Stimulated activated CD8-positive, alpha-beta memory T cell treated with anti-CD3 and anti-CD28 coated beads, Interleukin-12 subunit alpha, Interleukin-12 subunit beta, amount 100 ng/mL, for 1 hour (primary cell): ENCODE measurements around the gene MEN1.
"Not testable (repeated sequence)": the region's sequence is repeated elsewhere in the genome, so short reads cannot be mapped to it uniquely, and the experiment has no call there.

Source experiments
- DNase-seq: peaks from one replicate; pipeline ENCODE4 v3.0.0-alpha.2; 2020; ENCODE audit warnings: low read depth

MEN1 gene

DNA sequence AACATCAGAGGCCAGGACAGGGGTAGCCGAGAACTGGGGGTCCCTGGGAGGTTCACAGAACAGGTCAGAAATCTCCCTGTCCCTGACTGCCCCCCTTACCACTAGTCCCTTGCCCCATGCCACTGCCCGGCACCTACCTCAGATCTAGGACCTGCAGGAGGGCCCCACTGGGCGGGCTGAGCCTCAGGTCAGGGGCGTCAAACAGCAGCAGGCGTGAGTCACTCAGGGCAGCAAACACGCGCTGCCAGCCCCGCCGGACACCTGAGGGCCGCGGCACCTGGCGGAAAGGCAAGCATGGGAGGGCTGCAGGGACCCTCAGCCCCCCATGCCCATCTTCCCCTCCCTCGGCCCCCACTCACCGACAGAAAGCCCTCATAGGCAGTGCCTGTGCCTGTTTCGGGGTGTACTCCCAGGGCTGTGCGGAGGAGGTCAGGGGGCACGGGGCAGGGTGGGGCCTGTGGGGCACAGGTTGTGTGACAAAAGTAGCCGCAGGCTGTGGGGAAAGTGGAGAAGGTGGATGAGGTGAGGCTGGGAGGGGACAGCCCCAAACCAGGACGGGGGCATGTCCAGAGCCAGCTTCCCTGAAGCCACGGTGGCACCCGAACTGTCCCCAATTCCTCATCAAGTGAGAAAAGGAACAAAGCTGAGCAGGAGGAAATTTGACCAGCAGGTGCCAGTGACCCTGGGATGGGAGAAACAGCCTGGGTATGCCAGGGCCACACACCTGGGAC is 22.3 kb upstream of the MEN1 start:
- no peak for DNase-seq

DNA sequence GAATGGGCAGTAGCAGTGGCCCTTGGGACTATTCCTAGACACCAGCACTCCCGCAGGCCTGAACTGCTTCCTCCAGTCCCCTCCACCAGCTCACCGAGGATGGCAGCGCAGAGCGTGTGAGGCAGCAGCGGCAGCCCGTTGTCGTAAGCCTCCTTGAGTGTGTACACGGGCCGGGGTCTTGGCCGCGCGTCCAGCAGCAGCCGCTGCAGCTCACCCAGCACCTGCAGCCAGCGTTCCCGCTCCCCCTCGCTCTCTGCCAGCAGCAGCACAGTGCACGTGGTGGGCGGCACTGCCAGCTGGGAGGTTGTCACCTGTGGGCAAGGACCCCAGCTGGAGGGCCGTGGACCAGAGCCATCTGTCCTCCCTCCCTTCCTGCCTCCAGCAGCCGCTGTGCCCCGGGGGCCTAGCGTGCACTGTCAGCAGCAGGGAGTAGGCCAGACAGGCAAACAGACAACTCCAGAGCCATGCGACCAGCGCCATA is 21.1 kb upstream of the MEN1 start:
- no peak for DNase-seq

DNA sequence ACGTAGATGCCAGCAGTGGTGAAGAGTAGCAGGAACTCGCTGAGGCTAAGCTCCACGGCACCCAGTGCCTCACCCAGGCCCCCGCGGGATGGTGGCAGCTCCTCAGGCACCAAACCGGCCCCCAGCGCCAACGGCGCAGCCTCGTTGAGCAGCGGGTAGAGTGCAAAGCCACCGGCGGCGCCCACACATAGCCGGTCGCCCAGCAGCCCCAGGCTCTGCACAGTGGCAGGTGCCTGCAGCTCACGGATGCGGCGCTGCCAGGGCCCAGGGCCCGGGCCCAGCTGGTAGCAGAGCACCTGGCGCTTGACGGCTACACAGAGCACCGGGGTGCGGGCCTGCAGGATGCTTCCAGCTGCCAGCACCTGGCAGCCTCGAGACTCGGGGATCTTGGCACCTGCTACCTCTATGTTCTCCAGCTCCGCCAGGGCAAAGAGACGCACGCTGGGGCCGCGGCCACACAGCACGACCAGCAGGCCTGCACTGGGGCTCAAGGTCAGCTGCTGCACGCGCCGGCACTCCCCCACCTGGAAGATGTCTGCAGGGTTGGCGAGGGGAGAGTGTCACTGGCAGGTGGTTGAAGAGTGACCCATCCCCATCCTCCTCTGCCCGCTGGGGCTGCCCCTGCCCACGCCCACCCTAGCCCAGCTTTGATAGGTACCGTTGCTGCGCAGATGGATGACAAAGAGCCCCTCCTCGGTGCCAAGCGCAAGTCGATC is 19.3 kb upstream of the MEN1 start:
- no peak for DNase-seq

DNA sequence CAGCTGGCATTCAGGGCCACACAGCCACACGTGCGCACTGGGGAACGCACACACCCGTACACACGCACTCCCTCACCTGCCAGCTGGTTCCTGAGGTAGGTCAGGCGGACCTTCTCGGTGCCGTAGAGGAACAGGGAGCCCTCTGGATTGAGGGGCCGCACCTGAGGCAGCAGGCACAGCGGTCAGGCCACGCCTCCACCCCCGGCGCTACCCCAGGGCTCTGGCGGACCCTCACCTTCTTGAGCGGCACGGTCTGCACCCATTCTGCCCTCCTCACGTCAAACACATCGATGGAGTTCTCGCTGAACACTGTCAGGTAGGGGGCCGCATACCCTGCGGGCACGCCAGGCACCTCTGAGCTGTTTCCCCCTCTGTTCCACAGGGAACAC is 17.1 kb upstream of the MEN1 start:
- no peak for DNase-seq

DNA sequence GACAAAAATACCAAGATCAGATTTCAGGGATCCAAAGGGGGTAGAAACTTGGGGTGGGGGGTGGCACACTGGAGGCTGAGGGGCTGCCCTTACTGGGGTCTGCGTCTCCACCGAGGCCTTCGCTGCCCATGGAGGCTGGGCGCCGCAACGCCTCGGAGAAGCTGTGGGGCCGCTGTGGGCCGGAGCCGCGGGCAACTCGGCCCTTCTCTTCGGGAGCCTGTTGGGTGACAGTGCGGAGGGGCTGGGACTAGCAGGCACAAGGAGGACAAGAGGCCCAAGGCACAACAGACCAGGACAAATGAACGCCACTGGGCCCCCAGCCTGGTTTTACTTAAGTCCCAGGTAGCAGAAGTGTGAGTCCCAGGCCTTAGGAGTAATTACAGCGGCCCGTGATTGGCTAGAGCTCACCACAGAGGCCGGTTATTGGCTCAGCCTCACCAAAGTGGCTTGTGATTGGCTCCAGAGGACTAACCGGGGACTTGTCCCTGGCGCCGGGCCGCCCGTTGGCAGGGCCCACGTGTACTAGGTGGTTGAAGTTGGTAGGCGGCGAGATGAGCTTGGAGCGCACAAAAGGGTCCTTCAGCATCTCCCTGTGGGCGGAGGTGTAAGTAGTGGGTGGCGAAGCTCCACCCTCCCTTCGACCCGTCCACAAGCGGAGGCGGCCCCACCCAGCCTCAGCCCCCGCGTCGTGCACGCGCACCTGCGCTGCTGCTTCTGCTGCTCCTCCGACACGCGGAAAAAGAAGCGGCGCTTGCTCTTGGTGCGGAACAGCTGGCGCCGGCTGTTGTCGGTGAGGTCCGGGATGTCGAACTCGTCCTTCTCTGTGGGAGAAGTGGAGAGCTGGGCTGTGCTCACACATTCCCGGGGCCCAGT is 16.5 kb upstream of the MEN1 start:
- no peak for DNase-seq

DNA sequence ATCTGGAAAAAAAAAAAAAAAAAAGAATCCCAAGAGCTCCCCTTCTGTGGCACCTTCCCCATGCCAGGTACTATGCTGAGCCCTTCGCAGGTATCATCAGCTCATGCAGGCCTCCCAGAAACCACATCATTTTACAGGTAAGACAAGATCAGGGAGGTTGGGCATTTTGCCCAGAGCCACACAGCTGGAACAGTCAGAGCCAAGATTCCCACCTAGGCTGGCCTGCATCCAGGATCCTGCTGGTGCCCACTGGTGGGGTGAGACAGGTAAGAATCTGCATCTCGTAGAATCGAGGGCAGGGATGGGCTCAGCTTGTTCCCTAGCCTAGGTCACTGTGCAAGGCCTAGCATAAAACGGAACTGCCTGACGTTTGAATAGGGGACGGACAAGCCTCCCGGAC is 15.7 kb upstream of the MEN1 start:
- DNase-seq, result no peak

DNA sequence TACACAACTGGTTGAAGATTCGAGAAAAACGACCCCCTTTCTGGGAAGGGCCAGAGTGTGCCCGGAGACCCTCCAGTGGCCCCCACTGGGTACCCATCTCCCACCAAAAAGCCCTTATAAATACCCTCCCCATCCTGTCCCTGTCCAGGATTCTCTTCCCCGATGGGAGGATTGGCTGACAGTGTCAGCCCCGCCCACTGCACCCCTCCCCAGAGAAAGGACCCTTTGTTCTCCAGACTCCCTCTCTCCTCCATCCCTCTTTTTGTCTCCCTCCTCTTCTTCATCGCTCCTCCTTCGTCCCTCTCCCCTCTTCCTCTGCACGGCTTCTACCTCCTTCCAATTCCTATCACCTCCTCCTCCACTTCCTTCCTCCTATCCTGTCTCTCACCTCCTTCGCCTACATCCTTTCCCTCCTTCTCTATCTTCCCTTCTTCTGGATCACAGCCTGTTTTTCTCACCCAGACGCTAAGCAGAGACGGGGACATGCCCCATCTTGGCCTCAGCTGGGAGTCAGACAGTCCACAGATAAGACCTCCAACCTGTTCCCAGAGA is 13.3 kb upstream of the MEN1 start:
- DNase-seq, result no peak

DNA sequence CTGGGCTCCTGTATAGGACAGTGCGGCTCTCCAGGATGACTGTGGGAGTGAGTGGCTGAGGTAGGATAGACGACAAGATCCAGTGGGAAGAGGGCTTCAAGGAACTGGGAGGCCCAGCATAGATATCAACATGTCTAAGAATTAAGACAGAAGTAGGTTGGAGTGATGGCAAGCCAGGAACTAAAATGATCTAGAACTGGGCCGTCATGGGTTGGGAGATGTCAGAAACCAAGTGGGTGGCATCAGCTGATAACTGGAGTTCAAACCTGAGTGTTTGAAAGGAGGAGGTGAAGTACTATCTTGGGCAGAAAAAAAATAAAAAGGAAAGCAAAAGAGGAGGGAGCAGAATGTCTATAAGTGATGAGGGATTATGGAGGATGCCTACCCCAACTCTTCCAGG is 7.1 kb upstream of the MEN1 start:
- no peak for DNase-seq

DNA sequence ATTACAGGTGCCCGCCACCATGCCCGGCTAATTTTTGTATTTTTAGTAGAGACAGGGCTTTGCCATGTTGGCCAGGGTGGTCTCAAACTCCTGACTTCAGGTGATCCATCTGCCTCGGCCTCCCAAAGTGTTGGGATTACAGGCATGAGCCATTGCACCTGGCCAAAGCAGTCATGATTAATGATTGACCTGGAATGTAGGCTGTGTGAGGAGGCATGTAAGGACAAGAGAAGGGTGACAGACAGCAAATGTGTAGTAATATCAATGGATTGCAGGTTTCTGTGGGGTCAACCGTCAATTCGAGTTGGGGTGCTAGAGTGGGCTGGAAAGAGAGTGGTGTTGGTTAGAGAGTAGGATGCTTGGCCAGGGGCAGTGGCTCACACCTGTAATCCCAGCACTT is 5.1 kb upstream of the MEN1 start:
- not testable (repeated sequence) for DNase-seq

DNA sequence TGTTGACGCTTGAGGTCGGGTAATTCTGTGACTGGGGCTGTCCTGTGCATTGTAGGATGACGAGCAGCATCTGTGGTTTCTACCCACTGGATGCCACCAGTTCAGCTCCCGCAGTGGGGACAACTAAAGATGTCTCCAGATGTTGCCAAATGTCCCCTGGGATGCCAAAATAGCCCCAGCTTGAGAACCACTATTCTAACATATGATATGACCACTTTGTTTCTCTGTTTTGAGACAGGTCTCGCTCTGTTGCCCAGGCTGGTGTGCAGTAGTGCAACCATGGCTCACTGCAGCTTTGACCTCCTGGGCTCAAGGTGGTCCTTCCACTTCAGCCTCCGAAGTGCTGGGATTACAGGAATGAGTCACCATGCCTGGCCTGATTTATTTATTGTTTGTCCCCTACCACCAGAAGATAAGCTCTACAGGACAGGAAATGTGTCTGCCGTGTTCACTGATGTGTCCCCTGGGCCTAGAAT is 4.4 kb upstream of the MEN1 start:
- DNase-seq, result no peak

DNA sequence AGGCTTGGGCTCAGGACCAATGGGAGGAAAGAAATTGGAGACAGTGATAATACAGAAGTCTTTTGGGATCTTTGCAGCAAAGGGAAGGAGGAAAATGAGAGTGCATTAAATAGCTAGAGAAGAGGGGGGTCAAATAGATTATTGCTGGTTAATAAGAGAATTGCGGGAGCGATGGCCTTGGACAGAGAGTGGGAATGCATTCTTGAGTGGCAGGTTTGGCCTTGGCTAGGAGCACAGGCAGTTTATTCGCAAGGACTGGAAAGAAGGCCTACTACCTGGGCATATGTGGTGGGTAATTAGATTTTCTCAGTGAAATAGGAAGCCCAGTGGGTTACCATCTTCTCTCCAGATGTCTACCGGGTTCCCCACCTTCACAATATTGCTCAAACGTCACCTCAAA is 3.5 kb upstream of the MEN1 start:
- no peak for DNase-seq

DNA sequence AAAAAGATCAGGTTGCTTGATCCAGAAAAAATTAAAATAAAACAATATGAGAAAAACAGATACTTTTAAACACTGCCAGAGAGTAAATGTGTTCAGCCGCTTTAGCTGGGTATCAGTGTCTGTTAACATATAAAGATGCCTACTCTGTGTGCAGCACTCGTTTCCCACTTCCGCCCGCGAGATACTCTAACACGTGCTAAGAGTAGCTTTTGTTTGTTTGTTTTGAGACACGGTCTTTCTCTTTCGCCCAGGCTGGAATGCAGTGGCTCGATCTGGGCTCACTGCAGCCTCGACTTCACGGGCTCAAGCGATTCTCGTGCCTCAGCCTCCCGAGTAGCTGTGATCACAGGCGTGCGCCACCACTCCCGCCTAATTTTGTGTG is 531 bp upstream of the MEN1 start:
- peak; percentile 15 for DNase-seq

DNA sequence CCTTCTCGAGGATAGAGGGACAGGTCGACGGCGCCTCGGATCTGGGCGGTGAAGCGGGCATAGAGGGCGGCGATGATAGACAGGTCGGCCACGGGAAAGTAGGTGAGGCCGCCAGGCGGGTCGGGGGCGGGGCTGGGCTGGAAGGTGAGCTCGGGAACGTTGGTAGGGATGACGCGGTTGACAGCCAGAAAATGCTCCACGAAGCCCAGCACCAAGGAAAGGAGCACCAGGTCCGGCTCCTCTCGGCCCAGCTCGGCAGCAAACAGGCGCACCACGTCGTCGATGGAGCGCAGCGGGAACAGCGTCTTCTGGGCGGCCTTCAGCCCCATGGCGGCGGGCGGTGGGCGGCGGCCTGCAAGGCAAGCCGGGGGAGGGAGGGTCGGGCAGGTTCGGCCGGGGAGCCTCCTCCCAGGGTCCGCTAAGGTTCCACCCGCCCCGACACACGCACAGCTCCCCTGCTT is 540 bp downstream of the MEN1 start:
- DNase-seq, result no peak

DNA sequence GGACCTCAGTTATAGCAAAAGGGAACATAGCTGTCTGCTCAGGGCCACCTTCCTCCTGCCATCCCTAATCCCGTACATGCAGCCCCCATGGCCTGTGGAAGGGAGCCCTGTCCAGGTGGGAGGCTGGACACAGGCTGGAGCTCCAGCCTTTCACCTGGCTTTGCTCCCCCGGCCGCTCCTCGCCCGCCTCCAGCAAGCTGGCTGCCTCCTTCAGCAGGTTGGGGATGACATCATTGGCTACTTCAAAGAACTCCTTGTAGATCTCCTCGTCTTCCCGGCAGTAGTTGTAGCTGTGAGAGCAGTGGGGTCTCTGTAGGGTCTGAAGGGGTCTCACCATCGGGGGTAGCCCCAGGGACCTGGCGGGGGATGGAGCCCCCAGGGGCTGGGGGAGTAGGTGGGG is 4.9 kb downstream of the MEN1 start:
- DNase-seq, result no peak

DNA sequence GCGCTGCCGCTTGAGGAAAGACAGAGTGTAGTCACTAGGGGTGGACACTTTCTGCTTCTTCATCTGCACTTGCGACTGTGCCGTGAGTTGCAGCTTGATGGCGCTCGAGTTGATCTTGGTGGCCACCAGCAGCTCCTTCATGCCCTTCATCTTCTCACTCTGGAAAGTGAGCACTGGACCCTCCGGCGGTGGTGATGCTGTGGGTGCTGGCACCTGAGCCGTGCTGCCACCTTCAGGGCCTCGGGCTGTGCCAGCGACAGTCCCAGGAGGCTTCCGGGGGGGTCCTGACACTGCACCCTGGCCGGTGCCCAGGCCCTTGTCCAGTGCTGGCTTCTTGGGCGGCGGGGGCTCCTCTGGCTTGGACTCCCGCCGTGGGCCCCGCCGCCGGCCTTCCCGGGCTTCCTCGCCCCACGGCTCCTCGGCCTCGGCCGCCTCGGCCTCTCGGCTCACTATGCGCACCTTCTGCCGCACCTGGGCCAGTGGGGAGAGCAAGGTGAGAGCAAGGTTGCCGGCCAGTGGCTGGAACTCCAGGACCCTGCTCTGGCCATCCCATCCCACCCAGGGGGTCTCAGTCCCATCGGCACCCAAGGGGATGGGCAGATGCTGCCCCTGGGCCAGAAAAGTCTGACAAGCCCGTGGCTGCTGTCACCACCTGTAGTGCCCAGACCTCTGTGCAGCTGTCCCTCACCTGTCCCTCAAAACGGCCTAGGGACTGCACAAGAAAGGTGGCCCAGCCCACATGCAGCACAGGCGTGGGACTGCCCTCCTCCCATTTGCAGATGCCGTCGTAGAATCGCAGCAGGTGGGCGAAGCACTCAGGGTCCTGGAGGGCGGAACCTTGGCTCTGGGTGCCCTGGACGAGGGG is 5.8 kb downstream of the MEN1 start:
- DNase-seq, result no peak

DNA sequence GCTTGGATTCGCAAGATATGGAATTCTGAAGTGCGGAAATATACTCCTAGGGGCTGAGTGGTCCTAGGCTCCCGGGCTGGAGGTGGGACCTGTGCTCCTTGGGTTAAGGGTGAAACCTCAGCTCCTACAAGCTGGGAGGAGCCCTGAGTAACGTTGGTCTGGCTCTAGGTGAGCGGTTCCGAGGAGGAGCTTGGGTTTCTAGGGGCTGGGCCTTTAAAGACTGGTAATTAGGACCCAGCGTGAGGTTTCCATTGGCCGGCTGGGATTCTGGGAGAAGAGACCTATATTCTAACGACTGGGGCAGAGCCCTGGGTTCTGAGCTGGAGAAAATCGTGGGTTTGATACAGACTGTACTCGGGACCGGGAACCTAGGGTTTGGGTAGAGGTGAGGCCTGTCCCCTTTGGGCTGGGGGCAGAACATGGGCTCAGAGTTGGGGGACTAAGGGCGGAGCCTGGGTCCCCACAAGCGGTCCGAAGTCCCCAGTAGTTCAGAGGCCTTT is 6.5 kb downstream of the MEN1 start:
- DNase-seq, result no peak

DNA sequence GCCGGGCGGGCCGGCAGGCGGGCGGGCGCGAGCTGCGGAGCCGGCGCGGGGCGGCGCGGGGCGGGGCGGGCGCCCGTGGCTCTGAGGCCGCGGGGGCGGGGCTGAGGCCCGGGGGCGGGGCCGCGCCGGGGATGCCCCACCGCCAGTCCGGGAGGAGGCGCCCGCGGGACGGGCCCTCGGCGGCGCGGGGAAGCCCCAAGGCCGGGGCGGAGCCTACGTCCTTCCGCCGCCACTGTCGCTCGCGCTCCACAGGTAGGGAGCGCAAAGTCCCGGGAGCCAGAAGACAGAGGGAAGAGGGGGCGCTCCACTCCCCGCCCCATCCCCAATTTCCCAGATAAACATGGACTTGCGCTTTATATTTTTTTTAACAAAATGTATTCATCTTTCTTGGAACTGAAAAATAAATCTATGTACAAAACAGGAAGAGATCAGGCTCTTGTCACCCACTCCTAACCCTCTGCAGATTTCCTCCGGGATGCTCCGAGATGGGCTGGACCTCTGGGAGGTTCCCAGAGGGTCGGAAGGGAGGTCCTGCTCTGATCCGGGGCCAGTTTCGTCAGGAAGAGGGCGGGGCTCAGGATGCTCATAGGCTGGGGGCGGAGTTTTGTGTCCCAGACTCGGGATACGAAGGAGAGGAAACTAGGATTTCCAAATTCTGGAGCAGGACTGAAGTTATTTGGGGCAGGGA is 7.0 kb downstream of the MEN1 start, which contains the start of gene MAP4K2:
Gene MAP4K2, minus strand, starts transcription at position 57 of the 688 bp plus-strand sequence. CDS start 65 bp downstream, outside the sequence.
- peak; percentile 68 for DNase-seq

DNA sequence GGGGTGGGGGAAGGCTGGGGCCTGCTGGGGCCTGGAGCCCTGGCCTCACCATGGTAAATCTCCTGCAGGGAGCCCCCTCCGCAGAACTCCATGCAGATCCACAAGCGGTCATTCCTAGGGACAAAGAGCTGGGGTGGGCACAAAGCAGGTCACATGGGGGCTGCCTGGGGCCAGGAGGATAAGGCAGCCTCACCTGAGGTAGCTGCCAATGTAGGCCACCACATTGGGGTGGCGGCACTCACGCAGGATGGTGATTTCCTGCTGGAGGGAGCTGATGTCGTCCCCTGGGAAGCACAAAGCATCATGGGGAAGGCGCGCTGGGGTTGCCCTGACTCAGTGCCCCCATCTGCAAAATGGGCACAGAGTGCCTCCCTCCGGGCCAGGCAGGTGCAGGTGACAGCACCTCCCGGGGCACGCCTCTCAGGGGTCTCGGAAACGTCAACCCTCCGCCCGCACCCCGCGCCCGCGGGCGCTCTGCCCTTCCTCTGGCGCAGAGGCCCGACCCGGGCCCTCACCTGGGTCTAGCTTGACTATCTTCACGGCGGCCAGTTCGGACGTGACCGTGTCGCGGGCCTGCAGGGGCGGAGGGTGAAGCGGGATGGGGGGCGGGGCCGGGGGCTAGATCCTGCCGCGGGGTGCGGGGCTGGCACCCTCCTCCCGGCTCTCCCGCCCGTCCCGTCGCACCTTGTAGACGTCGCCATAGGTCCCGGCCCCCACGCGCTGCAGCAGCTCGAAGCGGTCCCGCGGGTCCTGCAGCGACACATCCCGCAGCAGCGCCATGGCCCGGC is 7.8 kb downstream of the MEN1 start:
- DNase-seq, result no peak

DNA sequence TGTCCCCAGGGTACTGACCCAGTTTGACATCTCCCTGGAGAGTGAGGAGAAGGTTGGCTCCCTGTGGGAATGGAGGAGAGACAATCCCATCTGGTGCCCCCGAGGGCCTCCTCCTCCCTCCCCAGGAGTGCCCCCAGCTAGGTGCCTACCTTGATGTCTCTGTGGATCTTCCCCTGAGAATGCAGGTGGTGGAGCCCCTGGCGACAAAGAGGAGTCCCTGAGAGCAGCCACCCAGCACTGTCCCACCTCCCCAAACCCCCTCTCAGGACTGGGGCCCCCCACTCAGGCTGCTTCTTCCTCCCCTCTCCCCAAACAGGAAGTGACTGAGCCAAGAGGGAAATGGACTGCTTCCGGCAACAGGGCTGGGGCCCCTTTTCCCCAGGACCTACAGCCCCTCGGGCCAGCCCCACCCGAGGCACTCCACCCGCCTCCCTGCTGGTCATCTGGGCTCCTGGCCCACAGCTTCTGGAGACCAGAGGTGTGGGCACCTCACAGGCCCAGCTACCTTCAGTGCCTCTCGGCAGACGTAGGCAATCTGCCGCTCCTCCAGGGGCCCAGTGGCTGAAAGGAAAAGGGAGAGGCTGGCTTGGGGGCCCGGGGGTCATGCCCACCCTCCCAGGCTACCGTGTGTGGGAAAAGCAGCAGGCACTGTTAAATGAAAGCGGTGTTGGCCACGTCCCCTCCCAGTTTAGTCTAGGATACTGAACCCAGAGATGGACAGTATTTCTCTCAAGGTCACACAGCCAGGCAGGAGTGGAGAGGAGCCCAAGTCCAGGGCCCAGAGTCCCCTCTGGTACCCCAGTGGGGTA is 8.6 kb downstream of the MEN1 start:
- no peak for DNase-seq
